Heart left ventricle (tissue), 16 donors: ENCODE data around the gene PRICKLE2. TPM values are rescaled to one million over a fixed set of nuclear protein-coding genes. Genes with fewer than 3 reads are reported as not detected.

Experiments used
- ATAC-seq, 4 donors: fragments of 200-7000 bp; cut with Tn5 transposase; one replicate each; pipeline ENCODE4 v1.9.1; 2020 to 2022; ENCODE audit warnings: moderate library complexity in 4 of 4, mild to moderate bottlenecking in 3 of 4, moderate number of reproducible peaks in 1 of 4
- DNase-seq, 5 donors: peaks; one replicate each; pipeline ENCODE4 v3.0.0-alpha.2; 2020
- H3K27ac ChIP-seq, 12 donors: fragments of 200-600 bp; sonication (generic) in 4 of 12; one replicate each; pipeline versions ENCODE4 v1.5.0 to v1.8.0; 2016 to 2022; ENCODE audit warnings: mild to moderate bottlenecking in 2 of 12
- H3K27me3 ChIP-seq, 9 donors: fragments of 200-600 bp; sonication (generic) in 2 of 9; one replicate each; pipeline versions ENCODE4 v1.5.1 to v1.8.0; 2016 to 2022; ENCODE audit warnings: mild to moderate bottlenecking in 3 of 9
- H3K36me3 ChIP-seq, 9 donors: fragments of 200-600 bp; sonication (generic) in 2 of 9; one replicate each; pipeline versions ENCODE4 v1.5.0 to v1.8.0; 2018 to 2022; ENCODE audit warnings: mild to moderate bottlenecking in 2 of 9
- H3K4me1 ChIP-seq, 12 donors: fragments of 200-600 bp; sonication (generic) in 4 of 12; one replicate each; pipeline versions ENCODE4 v1.5.0 to v1.8.0; 2016 to 2022; ENCODE audit warnings: mild to moderate bottlenecking in 3 of 12
- H3K4me3 ChIP-seq, 12 donors: fragments of 200-600 bp; sonication (generic) in 4 of 12; one replicate each; pipeline versions ENCODE4 v1.5.0 to v1.8.0; 2017 to 2022; ENCODE audit warnings: mild to moderate bottlenecking in 9 of 12, moderate library complexity in 4 of 12
- H3K9me3 ChIP-seq, 12 donors: fragments of 200-600 bp; sonication (generic) in 4 of 12; one replicate each; pipeline versions ENCODE4 v1.5.0 to v1.8.0; 2016 to 2022; ENCODE audit warnings: mild to moderate bottlenecking in 1 of 12
- CTCF ChIP-seq, 12 donors: fragments of 200-600 bp; sonication (generic) in 4 of 12; IDR thresholded peaks; one replicate each; pipeline versions ENCODE4 v1.5.0 to v1.8.0; 2018 to 2022; ENCODE audit warnings: antibody characterized with exemption in 12 of 12, mild to moderate bottlenecking in 5 of 12
- POLR2A ChIP-seq, 2 donors: fragments of 450-650 bp; IDR thresholded peaks; one replicate each; pipeline ENCODE4 v1.6.1; 2017; ENCODE audit warnings: antibody characterized with exemption in 2 of 2, mild to moderate bottlenecking in 2 of 2, moderate library complexity in 2 of 2
- WGBS, 4 donors: extraction: QIAGEN DNeasy Blood & Tissue Kit in 2 of 4; methylation state at CpG; one replicate each; pipeline versions ENCODE4 v1.1.5 to v1.1.7; 2013 to 2018; 5-methylcytosine and 5-hydroxymethylcytosine counted together
- intact Hi-C, 10 donors: fragments of 100-400 bp; cut with DNase I; formaldehyde crosslinking; loops; one replicate each; pipeline versions ENCODE4 v1.11.1 to v1.14.2; 2022
- polyA plus RNA-seq, 2 donors: library from polyadenylated mRNA; stranded (reverse); fragments of 200-250 nt; gene quantifications; one replicate each; pipeline ENCODE4 v1.2.3, GENCODE V29; 2013
- total RNA-seq, 9 donors: library from RNA; depleted of rRNA in 2 of 9; stranded (reverse); fragments of >200 nt in 2 of 9; fragmentation: NEBNext Ultra II Directional in 3 of 9; extraction: Animal tissue kit (Norgen Biotek cat#: 25700) in 3 of 9; gene quantifications; one replicate each; pipeline versions ENCODE4 v1.1.0 to v1.2.4, GENCODE V29; 2016 to 2023
- donor health status: ischemic (EF 13 %, LVEDD 7.1; RV severe dilation, severe dysfunction).
- donor health status: healthy with polysubstance abuse.
- donor health status: DM: no; HTN: yes; CAD: no.
- donor health status: DM: no; HTN: no; CAD: no.
- donor health status: ischemic (EF 25% LVEDD 6.9; RV normal size, moderate dysfunction).
- donor health status: ischemic (EF 25% LVEDD 5.7; RV mildly dilated, moderate dysfunction).
- donor health status: healthy.
- donor health status: DM: yes; HTN: yes; CAD: no.
- donor health status: ischemic (EF 35%, LVEDD 5.7; RV mildly dilated, moderate dysfunction).
- donor health status: nonischemic (EF 11% LVEDD 7.7; RV severe dilation, severe dysfunction).
- donor health status: DM: yes; HTN: yes; CAD: no.
- donor health status: PGD.
- donor health status: ischemic (EF 29% LVEDD 5.4; RV normal size, mild dysfunction).
- donor health status: nonischemic (EF 23%, LVEDD 6.1; RV moderate dilation, normal function).

The PRICKLE2 gene
- total and polyA plus RNA-seq, 11 donors = 1.5 to 15.2 (median 7.3) TPM

- ATAC-seq = no peak
- Histone ChIP-seq H3K36me3 (no peaks in the 10 kb centered on the region), H3K27me3 (no peaks in the 10 kb centered on the region), H3K4me3 (no peak overlapping the region), H3K27ac (no peak overlapping the region), H3K9me3 (no peaks in the 10 kb centered on the region), H3K4me1 (peaks cover 0 to 9% (median 0%) of the 10 kb centered on the region in 12 donors)
- no peak for TF ChIP-seq CTCF (IDR thresholded peaks at IDR 0.05)
- TF ChIP-seq POLR2A (IDR thresholded peaks at IDR 0.05) = no peak
- DNase-seq = no peak
- intact Hi-C loops = no loop called here
- 78 to 91% (median 84%) methylated on average over 3 of the region's 3 CpGs for WGBS, 4 donors
These were observed 176.1 kb downstream of the PRICKLE2 start for GRCh38 chr3:64049136-64049535.

GRCh38 chr3:64048631-64049061 lies 176.6 kb downstream of the PRICKLE2 start:
- ATAC-seq (no peak), DNase-seq (no peak)
- 39 to 51% (median 45%) methylated on average over 3 of the region's 3 CpGs for WGBS, 4 donors
- no peak overlapping the region for H3K4me3 ChIP-seq
- H3K27me3 ChIP-seq = no peaks in the 10 kb centered on the region
- H3K27ac ChIP-seq = no peak overlapping the region
- peaks cover 0 to 6% (median 0%) of the 10 kb centered on the region in 12 donors for H3K4me1 ChIP-seq
- TF ChIP-seq CTCF (IDR thresholded peaks at IDR 0.05) (no peak), POLR2A (IDR thresholded peaks at IDR 0.05) (no peak)
- H3K9me3 ChIP-seq = no peaks in the 10 kb centered on the region
- no peaks in the 10 kb centered on the region for H3K36me3 ChIP-seq
- intact Hi-C loops = no loop called here

- DNase-seq (no peak), ATAC-seq (no peak)
- Histone ChIP-seq H3K4me3 (no peak overlapping the region), H3K36me3 (no peaks in the 10 kb centered on the region), H3K27me3 (no peaks in the 10 kb centered on the region), H3K4me1 (no peaks in the 10 kb centered on the region), H3K9me3 (no peaks in the 10 kb centered on the region), H3K27ac (no peak overlapping the region)
- WGBS, 4 donors = 83 to 90% (median 88%) methylated on average over 7 of the region's 7 CpGs
- TF ChIP-seq POLR2A (IDR thresholded peaks at IDR 0.05) (no peak), CTCF (IDR thresholded peaks at IDR 0.05) (no peak)
- intact Hi-C loops = no loop called here
These were observed 177.5 kb downstream of the PRICKLE2 start for GRCh38 chr3:64047787-64048186.

- Histone ChIP-seq H3K4me1 (no peaks in the 10 kb centered on the region), H3K27ac (no peak overlapping the region), H3K27me3 (peaks cover 0 to 4% (median 0%) of the 10 kb centered on the region in 9 donors), H3K9me3 (no peaks in the 10 kb centered on the region), H3K36me3 (no peaks in the 10 kb centered on the region), H3K4me3 (no peak overlapping the region)
- 74 to 84% (median 79%) methylated on average over 6 of the region's 6 CpGs for WGBS, 4 donors
- TF ChIP-seq POLR2A (IDR thresholded peaks at IDR 0.05) (no peak), CTCF (IDR thresholded peaks at IDR 0.05) (no peak)
- ATAC-seq = no peak
- intact Hi-C loops = no loop called here
- no peak for DNase-seq
These were observed 178.2 kb downstream of the PRICKLE2 start for GRCh38 chr3:64046996-64047594.
